WTC11 (cell line): Measurements from ENCODE around the gene SPRY1. TPM values are rescaled to one million over a fixed set of nuclear protein-coding genes. Genes with fewer than 3 reads are reported as not detected.

ENCODE experiments used
- ATAC-seq: fragments of 200-7000 bp; cut with Tn5 transposase; 2 replicates; pipeline ENCODE4 v1.10.0; 2021; ENCODE audit warnings: mild to moderate bottlenecking, moderate library complexity
- CTCF ChIA-PET: fragments of 300-600 bp; sonication (Branson Sonifier 250); formaldehyde crosslinking; loops from one replicate; lab custom pipeline; 2021; ENCODE audit warnings: antibody characterized with exemption; lab: Charles Lee
- POLR2A ChIA-PET: fragments of 350-600 bp; sonication (Branson Sonifier 250); formaldehyde crosslinking; loops from one replicate; lab custom pipeline; 2021; ENCODE audit warnings: antibody characterized with exemption; lab: Charles Lee
- DNase-seq: peaks from one replicate; pipeline ENCODE4 v3.0.0; 2021; ENCODE audit warnings: low spot score
- H3K27ac Mint-ChIP-seq: 2 replicates; pipeline ENCODE4 v1.8.0; 2021; ENCODE audit warnings: mixed read lengths
- H3K27me3 Mint-ChIP-seq: 2 replicates; pipeline ENCODE4 v1.8.0; 2021; ENCODE audit warnings: low read depth, mild to moderate bottlenecking, moderate library complexity, mixed read lengths
- H3K36me3 Mint-ChIP-seq: 2 replicates; pipeline ENCODE4 v1.8.0; 2021; ENCODE audit warnings: mixed read lengths
- H3K4me1 Mint-ChIP-seq: 2 replicates; pipeline ENCODE4 v1.8.0; 2022; ENCODE audit warnings: mixed read lengths
- H3K4me3 Mint-ChIP-seq: 2 replicates; pipeline ENCODE4 v1.8.0; 2021; ENCODE audit warnings: mild to moderate bottlenecking, moderate library complexity, mixed read lengths
- H3K9me3 Mint-ChIP-seq: 2 replicates; pipeline ENCODE4 v1.8.0; 2021; ENCODE audit warnings: mixed read lengths
- CBFB ChIP-seq: sonication (generic); formaldehyde crosslinking; IDR thresholded peaks from 2 replicates; pipeline ENCODE4 v1.8.1; 2022; ENCODE audit warnings: mild to moderate bottlenecking, low read depth, missing genetic modification reagents
- ELF4 ChIP-seq: sonication (generic); formaldehyde crosslinking; IDR thresholded peaks from 2 replicates; pipeline ENCODE4 v1.8.1; 2022; ENCODE audit warnings: low read depth, mild to moderate bottlenecking, moderate library complexity, missing genetic modification reagents
- EMX1 ChIP-seq: fragments of 250-450 bp; sonication (Bioruptor Pico); IDR thresholded peaks from 2 replicates; pipeline ENCODE4 v1.8.0; 2021; ENCODE audit warnings: mild to moderate bottlenecking
- ETV6 ChIP-seq: sonication (generic); formaldehyde crosslinking; IDR thresholded peaks from 2 replicates; pipeline ENCODE4 v1.8.1; 2022; ENCODE audit warnings: mild to moderate bottlenecking, missing genetic modification reagents
- FOXK1 ChIP-seq: sonication (generic); formaldehyde crosslinking; IDR thresholded peaks from 2 replicates; pipeline ENCODE4 v1.8.0; 2022; ENCODE audit warnings: mild to moderate bottlenecking, moderate library complexity, missing genetic modification reagents
- GTF2I ChIP-seq: fragments of 250-450 bp; sonication (Bioruptor Pico); conservative IDR thresholded peaks from 2 replicates; pipeline ENCODE4 v1.4.0; 2021; ENCODE audit warnings: mild to moderate bottlenecking
- MYBL2 ChIP-seq: sonication (generic); formaldehyde crosslinking; IDR thresholded peaks from 2 replicates; pipeline ENCODE4 v1.8.1; 2023; ENCODE audit warnings: mild to moderate bottlenecking, moderate library complexity, missing genetic modification reagents
- PRRX2 ChIP-seq: fragments of 250-450 bp; sonication (Bioruptor Pico); IDR thresholded peaks from 2 replicates; pipeline ENCODE4 v1.8.0; 2021; ENCODE audit warnings: mild to moderate bottlenecking
- SOX15 ChIP-seq: fragments of 250-450 bp; sonication (Bioruptor Pico); IDR thresholded peaks from 2 replicates; pipeline ENCODE4 v1.9.0; 2021; ENCODE audit warnings: mild to moderate bottlenecking
- SP1 ChIP-seq: sonication (generic); formaldehyde crosslinking; conservative IDR thresholded peaks from 2 replicates; pipeline ENCODE4 v1.8.1; 2022; ENCODE audit warnings: missing genetic modification reagents
- TCF7 ChIP-seq: sonication (generic); formaldehyde crosslinking; IDR thresholded peaks from 2 replicates; pipeline ENCODE4 v1.8.0; 2022; ENCODE audit warnings: mild to moderate bottlenecking, low read depth, missing genetic modification reagents, moderate library complexity
- TP53 ChIP-seq: sonication (generic); formaldehyde crosslinking; IDR thresholded peaks from 2 replicates; pipeline ENCODE4 v1.8.1; 2023; ENCODE audit warnings: mild to moderate bottlenecking, missing genetic modification reagents
- ZNF423 ChIP-seq: fragments of 250-450 bp; sonication (Bioruptor Pico); IDR thresholded peaks from 2 replicates; pipeline ENCODE4 v2.1.2; 2022; ENCODE audit warnings: mild to moderate bottlenecking, moderate library complexity
- total RNA-seq: library from RNA; stranded (reverse); gene quantifications from 3 replicates; pipeline ENCODE4 v1.2.3, GENCODE V29; 2021
- TF ChIP-seq, protein P1 (sequence below): sonication (generic); formaldehyde crosslinking; IDR thresholded peaks from 2 replicates; pipeline ENCODE4 v1.8.0; 2023; ENCODE audit warnings: mild to moderate bottlenecking, missing genetic modification reagents
- TF ChIP-seq, protein P2 (sequence below): sonication (generic); formaldehyde crosslinking; IDR thresholded peaks from 2 replicates; pipeline ENCODE4 v1.8.0; 2023; ENCODE audit warnings: missing genetic modification reagents
- TF ChIP-seq, protein P3 (sequence below): sonication (generic); formaldehyde crosslinking; IDR thresholded peaks from 2 replicates; pipeline ENCODE4 v1.8.0; 2022; ENCODE audit warnings: missing genetic modification reagents
- TF ChIP-seq, protein P4 (sequence below): fragments of 250-450 bp; sonication (Bioruptor Pico); IDR thresholded peaks from 2 replicates; pipeline ENCODE4 v1.9.0; 2021; ENCODE audit warnings: mild to moderate bottlenecking
- TF ChIP-seq, protein P5 (sequence below): sonication (generic); formaldehyde crosslinking; IDR thresholded peaks from 2 replicates; pipeline ENCODE4 v1.8.1; 2023; ENCODE audit warnings: mild to moderate bottlenecking, moderate library complexity, missing genetic modification reagents

Gene SPRY1
- total RNA-seq, 1 experiment from 2014 or later, result 107 TPM

DNA sequence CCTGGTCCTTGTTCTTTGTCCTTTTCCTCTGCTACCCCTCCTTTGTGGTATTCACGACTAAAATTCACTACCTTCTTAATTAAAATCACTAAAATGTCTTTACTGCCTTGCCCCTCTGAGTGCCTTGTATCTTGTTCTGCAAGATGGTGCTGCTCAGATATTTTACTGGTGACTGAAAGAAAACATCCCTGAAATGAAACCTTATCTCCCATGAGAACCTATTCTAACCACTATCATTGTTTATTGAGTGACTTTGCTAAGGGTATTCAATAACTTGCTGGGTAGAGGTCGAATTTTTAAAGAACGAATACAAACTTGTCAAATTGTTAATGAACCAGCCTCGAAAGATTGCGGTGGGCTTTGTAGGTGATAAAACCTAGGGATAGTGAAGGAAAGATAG is 52.8 kb downstream of the SPRY1 start (continued):
- TF ChIP-seq GTF2I (CRISPR knock-in tag), result no peak
- TF ChIP-seq EMX1, result no peak
- no peak for TF ChIP-seq TCF7
- no peak for TF ChIP-seq MYBL2 (CRISPR knock-in tag)

DNA sequence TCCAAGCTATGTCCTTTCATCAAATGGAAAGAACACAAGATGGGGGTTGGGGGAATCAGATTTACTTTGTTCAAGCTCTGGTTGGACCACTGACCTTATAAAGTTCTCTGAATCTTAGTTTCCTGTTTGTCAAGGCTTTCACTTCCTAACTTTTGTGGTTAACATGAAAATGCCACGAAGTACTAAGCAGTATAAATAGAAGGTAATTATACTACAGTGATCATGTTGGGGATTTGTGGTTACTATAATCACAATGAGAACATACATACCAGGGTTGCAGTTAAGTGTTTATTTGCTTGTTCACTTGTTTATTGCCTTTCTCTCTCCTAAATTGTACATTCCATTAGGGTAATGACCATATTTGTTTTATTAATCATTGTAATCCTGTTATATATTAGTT is 53.2 kb downstream of the SPRY1 start:
- H3K9me3 Mint-ChIP-seq, result no peaks in the 10 kb centered on the region
- H3K27me3 Mint-ChIP-seq, result no peaks in the 10 kb centered on the region
- no peak overlapping the region for H3K27ac Mint-ChIP-seq
- ATAC-seq (no peak), DNase-seq (no peak)
- no peak overlapping the region for H3K4me3 Mint-ChIP-seq
- no peaks in the 10 kb centered on the region for H3K36me3 Mint-ChIP-seq
- TF ChIP-seq SOX15 (no peak), PRRX2 (CRISPR knock-in tag) (no peak), TP53 (CRISPR knock-in tag) (no peak), ZNF423 (no peak), FOXK1 (CRISPR knock-in tag) (no peak), SP1 (CRISPR knock-in tag) (no peak), CBFB (CRISPR knock-in tag) (no peak), ELF4 (CRISPR knock-in tag) (no peak), ETV6 (CRISPR knock-in tag) (no peak)
- TF ChIP-seq, protein P1, sequence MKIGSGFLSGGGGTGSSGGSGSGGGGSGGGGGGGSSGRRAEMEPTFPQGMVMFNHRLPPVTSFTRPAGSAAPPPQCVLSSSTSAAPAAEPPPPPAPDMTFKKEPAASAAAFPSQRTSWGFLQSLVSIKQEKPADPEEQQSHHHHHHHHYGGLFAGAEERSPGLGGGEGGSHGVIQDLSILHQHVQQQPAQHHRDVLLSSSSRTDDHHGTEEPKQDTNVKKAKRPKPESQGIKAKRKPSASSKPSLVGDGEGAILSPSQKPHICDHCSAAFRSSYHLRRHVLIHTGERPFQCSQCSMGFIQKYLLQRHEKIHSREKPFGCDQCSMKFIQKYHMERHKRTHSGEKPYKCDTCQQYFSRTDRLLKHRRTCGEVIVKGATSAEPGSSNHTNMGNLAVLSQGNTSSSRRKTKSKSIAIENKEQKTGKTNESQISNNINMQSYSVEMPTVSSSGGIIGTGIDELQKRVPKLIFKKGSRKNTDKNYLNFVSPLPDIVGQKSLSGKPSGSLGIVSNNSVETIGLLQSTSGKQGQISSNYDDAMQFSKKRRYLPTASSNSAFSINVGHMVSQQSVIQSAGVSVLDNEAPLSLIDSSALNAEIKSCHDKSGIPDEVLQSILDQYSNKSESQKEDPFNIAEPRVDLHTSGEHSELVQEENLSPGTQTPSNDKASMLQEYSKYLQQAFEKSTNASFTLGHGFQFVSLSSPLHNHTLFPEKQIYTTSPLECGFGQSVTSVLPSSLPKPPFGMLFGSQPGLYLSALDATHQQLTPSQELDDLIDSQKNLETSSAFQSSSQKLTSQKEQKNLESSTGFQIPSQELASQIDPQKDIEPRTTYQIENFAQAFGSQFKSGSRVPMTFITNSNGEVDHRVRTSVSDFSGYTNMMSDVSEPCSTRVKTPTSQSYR, result no peak
- TF ChIP-seq, protein P2, sequence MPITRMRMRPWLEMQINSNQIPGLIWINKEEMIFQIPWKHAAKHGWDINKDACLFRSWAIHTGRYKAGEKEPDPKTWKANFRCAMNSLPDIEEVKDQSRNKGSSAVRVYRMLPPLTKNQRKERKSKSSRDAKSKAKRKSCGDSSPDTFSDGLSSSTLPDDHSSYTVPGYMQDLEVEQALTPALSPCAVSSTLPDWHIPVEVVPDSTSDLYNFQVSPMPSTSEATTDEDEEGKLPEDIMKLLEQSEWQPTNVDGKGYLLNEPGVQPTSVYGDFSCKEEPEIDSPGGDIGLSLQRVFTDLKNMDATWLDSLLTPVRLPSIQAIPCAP (CRISPR knock-in tag), result no peak
- TF ChIP-seq, protein P3, sequence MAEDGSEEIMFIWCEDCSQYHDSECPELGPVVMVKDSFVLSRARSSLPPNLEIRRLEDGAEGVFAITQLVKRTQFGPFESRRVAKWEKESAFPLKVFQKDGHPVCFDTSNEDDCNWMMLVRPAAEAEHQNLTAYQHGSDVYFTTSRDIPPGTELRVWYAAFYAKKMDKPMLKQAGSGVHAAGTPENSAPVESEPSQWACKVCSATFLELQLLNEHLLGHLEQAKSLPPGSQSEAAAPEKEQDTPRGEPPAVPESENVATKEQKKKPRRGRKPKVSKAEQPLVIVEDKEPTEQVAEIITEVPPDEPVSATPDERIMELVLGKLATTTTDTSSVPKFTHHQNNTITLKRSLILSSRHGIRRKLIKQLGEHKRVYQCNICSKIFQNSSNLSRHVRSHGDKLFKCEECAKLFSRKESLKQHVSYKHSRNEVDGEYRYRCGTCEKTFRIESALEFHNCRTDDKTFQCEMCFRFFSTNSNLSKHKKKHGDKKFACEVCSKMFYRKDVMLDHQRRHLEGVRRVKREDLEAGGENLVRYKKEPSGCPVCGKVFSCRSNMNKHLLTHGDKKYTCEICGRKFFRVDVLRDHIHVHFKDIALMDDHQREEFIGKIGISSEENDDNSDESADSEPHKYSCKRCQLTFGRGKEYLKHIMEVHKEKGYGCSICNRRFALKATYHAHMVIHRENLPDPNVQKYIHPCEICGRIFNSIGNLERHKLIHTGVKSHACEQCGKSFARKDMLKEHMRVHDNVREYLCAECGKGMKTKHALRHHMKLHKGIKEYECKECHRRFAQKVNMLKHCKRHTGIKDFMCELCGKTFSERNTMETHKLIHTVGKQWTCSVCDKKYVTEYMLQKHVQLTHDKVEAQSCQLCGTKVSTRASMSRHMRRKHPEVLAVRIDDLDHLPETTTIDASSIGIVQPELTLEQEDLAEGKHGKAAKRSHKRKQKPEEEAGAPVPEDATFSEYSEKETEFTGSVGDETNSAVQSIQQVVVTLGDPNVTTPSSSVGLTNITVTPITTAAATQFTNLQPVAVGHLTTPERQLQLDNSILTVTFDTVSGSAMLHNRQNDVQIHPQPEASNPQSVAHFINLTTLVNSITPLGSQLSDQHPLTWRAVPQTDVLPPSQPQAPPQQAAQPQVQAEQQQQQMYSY, result no peak
- TF ChIP-seq, protein P4, sequence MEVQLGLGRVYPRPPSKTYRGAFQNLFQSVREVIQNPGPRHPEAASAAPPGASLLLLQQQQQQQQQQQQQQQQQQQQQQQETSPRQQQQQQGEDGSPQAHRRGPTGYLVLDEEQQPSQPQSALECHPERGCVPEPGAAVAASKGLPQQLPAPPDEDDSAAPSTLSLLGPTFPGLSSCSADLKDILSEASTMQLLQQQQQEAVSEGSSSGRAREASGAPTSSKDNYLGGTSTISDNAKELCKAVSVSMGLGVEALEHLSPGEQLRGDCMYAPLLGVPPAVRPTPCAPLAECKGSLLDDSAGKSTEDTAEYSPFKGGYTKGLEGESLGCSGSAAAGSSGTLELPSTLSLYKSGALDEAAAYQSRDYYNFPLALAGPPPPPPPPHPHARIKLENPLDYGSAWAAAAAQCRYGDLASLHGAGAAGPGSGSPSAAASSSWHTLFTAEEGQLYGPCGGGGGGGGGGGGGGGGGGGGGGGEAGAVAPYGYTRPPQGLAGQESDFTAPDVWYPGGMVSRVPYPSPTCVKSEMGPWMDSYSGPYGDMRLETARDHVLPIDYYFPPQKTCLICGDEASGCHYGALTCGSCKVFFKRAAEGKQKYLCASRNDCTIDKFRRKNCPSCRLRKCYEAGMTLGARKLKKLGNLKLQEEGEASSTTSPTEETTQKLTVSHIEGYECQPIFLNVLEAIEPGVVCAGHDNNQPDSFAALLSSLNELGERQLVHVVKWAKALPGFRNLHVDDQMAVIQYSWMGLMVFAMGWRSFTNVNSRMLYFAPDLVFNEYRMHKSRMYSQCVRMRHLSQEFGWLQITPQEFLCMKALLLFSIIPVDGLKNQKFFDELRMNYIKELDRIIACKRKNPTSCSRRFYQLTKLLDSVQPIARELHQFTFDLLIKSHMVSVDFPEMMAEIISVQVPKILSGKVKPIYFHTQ (CRISPR knock-in tag), result no peak
- TF ChIP-seq, protein P5, sequence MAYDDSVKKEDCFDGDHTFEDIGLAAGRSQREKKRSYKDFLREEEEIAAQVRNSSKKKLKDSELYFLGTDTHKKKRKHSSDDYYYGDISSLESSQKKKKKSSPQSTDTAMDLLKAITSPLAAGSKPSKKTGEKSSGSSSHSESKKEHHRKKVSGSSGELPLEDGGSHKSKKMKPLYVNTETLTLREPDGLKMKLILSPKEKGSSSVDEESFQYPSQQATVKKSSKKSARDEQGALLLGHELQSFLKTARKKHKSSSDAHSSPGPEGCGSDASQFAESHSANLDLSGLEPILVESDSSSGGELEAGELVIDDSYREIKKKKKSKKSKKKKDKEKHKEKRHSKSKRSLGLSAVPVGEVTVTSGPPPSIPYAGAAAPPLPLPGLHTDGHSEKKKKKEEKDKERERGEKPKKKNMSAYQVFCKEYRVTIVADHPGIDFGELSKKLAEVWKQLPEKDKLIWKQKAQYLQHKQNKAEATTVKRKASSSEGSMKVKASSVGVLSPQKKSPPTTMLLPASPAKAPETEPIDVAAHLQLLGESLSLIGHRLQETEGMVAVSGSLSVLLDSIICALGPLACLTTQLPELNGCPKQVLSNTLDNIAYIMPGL, result no peak
- TF ChIP-seq, all 79 proteins: peak for 0
- H3K4me1 Mint-ChIP-seq, result peaks cover 22% of the 10 kb centered on the region
- ChIA-PET CTCF (no interaction called here), POLR2A (no interaction called here)
